Calu3 (cell line): ENCODE results near the gene NAALADL2. TPM values are rescaled to one million over a fixed set of nuclear protein-coding genes. Genes with fewer than 3 reads are reported as not detected.

Source experiments
- BruUV-seq: library from RNA; stranded (reverse); fragments of 400-500 nt; replicated peaks from 2 replicates; lab custom pipeline; 2021; lab: Mats Ljungman, UMichigan
- CTCF ChIA-PET: fragments of 300-600 bp; sonication (Branson Sonifier 250); formaldehyde crosslinking; loops from one replicate; lab custom pipeline; 2022; ENCODE audit warnings: antibody characterized with exemption; lab: Charles Lee
- DNase-seq: peaks from one replicate; pipeline ENCODE4 v3.0.0; 2022
- H3K27ac Mint-ChIP-seq: one replicate; pipeline ENCODE4 v1.8.0; 2022; ENCODE audit warnings: mixed read lengths; ENCODE audit not compliant: unreplicated experiment
- H3K27me3 Mint-ChIP-seq: one replicate; pipeline ENCODE4 v1.8.0; 2022; ENCODE audit warnings: mixed read lengths; ENCODE audit not compliant: unreplicated experiment
- H3K36me3 Mint-ChIP-seq: one replicate; pipeline ENCODE4 v1.8.0; 2022; ENCODE audit warnings: mild to moderate bottlenecking, moderate library complexity, mixed read lengths; ENCODE audit not compliant: insufficient read depth, unreplicated experiment
- H3K4me1 Mint-ChIP-seq: one replicate; pipeline ENCODE4 v1.8.0; 2022; ENCODE audit warnings: mild to moderate bottlenecking, low read depth, mixed read lengths; ENCODE audit not compliant: unreplicated experiment
- H3K4me3 Mint-ChIP-seq: one replicate; pipeline ENCODE4 v1.8.0; 2022; ENCODE audit warnings: mild to moderate bottlenecking, low read depth, moderate library complexity, mixed read lengths; ENCODE audit not compliant: unreplicated experiment
- H3K9me3 Mint-ChIP-seq: one replicate; pipeline ENCODE4 v1.8.0; 2022; ENCODE audit warnings: low read depth, mixed read lengths; ENCODE audit not compliant: unreplicated experiment
- CTCF ChIP-seq: fragments of 200-600 bp; IDR thresholded peaks from one replicate; pipeline ENCODE4 v1.8.0; 2022; ENCODE audit warnings: antibody characterized with exemption; ENCODE audit not compliant: unreplicated experiment
- intact Hi-C: fragments of 100-400 bp; cut with micrococcal nuclease; formaldehyde crosslinking; loops from one replicate; pipeline ENCODE4 v1.10.0; 2022; ENCODE audit not compliant: unreplicated experiment
- total RNA-seq: library from RNA; stranded (reverse); gene quantifications from 2 replicates; pipeline ENCODE4 v1.2.3, GENCODE V29; 2022

NAALADL2 gene
- total RNA-seq, 1 experiment from 2014 or later: 36.9 TPM

- no peak overlapping the region for H3K27ac Mint-ChIP-seq
- H3K4me3 Mint-ChIP-seq: no peak overlapping the region
- H3K36me3 Mint-ChIP-seq: no peaks in the 10 kb centered on the region
- H3K9me3 Mint-ChIP-seq: no peaks in the 10 kb centered on the region
- no peaks in the 10 kb centered on the region for H3K27me3 Mint-ChIP-seq
- H3K4me1 Mint-ChIP-seq: no peaks in the 10 kb centered on the region
- CTCF ChIA-PET: no interaction called here
- intact Hi-C loops: no loop called here
- no TSS peak for BruUV-seq
- no peak for DNase-seq
- no peak for TF ChIP-seq CTCF
Observed at GRCh38 chr3:174844746-174845145, 14.4 kb upstream of the NAALADL2 start.

- Mint-ChIP-seq H3K4me3 (no peak overlapping the region), H3K9me3 (no peaks in the 10 kb centered on the region), H3K4me1 (no peaks in the 10 kb centered on the region), H3K27ac (no peak overlapping the region), H3K36me3 (no peaks in the 10 kb centered on the region), H3K27me3 (no peaks in the 10 kb centered on the region)
- no peak for TF ChIP-seq CTCF
- DNase-seq: no peak
- BruUV-seq: no TSS peak
- CTCF ChIA-PET: no interaction called here
- intact Hi-C loops: no loop called here
Observed at GRCh38 chr3:174846055-174846454, 13.1 kb upstream of the NAALADL2 start.

- BruUV-seq: no TSS peak
- Mint-ChIP-seq H3K27ac (no peak overlapping the region), H3K36me3 (peaks cover 11% of the 10 kb centered on the region)
Observed at GRCh38 chr3:174854987-174855386, 4.1 kb upstream of the NAALADL2 start.

GRCh38 chr3:174857301-174857700 is 1.8 kb upstream of the NAALADL2 start:
- intact Hi-C loops: loop anchor here (5.0 kb wide), 2 partner anchors 305 to 1310 kb away; no protein-coding TSS in a partner anchor

More at GRCh38 chr3:174854987-174855386, 4.1 kb upstream of the NAALADL2 start:
- TF ChIP-seq CTCF: no peak
- no peak for DNase-seq
- Mint-ChIP-seq H3K9me3 (no peaks in the 10 kb centered on the region), H3K27me3 (no peaks in the 10 kb centered on the region), H3K4me3 (no peak overlapping the region), H3K4me1 (peaks cover 35% of the 10 kb centered on the region)
- intact Hi-C loops: loop anchor here (5.0 kb wide), 2 partner anchors 303 to 1312 kb away; no protein-coding TSS in a partner anchor
- CTCF ChIA-PET: interaction anchor here (0.7 to 0.9 kb wide), 2 partner anchors 13 to 445 kb away, joined by 3 read pairs; no protein-coding TSS in a partner anchor

More at GRCh38 chr3:174857301-174857700, 1.8 kb upstream of the NAALADL2 start:
- Mint-ChIP-seq H3K27me3 (no peaks in the 10 kb centered on the region), H3K9me3 (no peaks in the 10 kb centered on the region), H3K4me3 (no peak overlapping the region), H3K27ac (peak overlapping the region; percentile 40), H3K36me3 (peaks cover 17% of the 10 kb centered on the region), H3K4me1 (peaks cover 52% of the 10 kb centered on the region)
- no TSS peak for BruUV-seq
- DNase-seq: no peak
- CTCF ChIA-PET: interaction anchor here (0.7 kb wide), 1 partner anchor 494 kb away, joined by 3 read pairs; no protein-coding TSS in a partner anchor
- no peak for TF ChIP-seq CTCF
